T1000 (cell line): ENCODE results near the gene MAPK14.
A peak's percentile ranks its signal among the peaks of the same experiment; 100 is the strongest.
"Not testable (repeated sequence)": the region's sequence is repeated elsewhere in the genome, so short reads cannot be mapped to it uniquely, and the experiment has no call there.

Source experiments
- DNase-seq: peaks from one replicate; lab custom pipeline; 2025; ENCODE audit warnings: mixed read lengths; lab: John Stamatoyannopoulos, UW

The MAPK14 gene

DNA sequence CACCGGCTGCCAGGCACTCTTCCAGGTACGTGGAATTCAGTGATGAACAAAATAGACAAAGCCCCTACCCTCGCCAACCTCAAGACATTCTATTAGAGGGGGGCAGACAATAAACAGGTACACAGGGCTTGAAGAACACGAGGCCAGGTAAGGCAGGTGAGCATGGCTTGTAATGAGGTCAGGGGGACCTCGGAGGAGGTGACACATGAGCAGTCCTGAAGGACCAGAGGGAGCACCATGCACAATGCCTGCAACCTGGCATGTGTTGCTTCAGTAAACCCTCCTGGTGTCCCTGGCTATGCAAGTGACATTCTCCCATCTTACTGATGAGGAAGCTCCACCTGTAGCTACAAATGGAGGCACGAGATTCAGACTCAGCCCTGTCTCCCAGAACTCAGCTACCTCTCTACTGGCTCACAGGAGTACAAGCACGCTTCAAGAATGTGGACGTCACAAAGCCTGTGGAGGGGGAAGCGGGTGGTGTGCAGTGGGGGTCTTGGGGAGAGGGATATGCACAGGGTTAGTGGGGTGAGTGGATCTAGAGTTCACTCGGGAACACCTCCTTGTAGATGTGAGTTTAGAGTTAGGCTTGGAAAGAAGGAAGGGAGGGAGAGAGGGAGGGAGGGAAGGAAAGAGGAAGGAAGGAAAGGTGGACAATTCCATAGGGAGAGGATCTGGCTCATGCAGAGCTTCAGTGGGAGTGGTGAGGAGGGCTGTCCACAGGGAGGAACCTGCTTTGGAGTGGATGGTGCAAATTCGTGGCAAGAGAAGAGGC, 95.1 kb downstream of the MAPK14 start:
- DNase-seq: no peak

DNA sequence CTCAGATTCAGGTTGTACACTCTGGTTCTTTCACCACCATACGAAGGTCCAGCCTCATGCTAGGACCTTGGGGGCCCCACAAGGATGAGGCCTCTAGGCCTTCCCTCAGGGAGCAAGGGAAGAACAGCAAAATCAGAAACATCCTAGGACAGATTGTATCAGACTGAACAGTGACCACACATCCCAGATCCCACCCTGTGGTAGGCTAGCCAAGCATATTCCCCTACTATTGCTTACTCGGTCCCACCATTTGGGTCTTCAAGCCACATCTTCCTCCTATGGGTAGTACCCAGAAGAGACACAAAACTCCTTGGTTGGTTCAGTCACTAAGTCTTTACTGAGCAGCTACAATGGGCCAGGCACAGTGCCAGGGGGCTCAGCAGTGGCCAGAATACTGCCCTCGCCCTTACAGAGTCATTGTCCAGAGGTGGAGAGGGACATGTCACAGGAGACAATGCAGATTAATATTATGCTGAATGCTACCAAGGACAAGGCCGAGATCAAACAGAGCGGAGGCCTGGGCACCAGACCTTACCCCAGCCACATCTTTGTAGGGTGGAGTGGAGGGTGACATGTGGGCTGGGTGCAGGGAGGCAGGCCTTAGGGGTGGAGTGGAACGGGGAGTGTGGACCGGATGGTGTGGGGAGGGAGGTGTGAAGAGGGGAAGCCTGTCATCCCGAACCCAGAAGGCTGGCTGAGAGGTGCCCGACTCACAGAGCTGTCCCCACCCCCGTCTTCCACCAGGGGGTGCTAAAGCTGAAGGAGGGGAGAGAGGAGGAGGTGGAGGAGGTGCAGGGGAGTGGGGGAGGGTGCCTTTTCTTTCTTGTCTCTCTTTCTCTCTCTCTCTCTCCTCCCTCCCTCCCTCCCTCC, 95.9 kb downstream of the MAPK14 start:
- peak; percentile 17 for DNase-seq

- DNase-seq: not testable (repeated sequence)
Measured at GRCh38 chr6:36124346-36124745, 96.7 kb downstream of the MAPK14 start.

- no peak for DNase-seq
Measured at GRCh38 chr6:36124881-36125280, 97.3 kb downstream of the MAPK14 start.

- no peak for DNase-seq
Measured at GRCh38 chr6:36125575-36125974, 98.0 kb downstream of the MAPK14 start.

GRCh38 chr6:36126121-36126520, 98.5 kb downstream of the MAPK14 start:
- DNase-seq: no peak

GRCh38 chr6:36126553-36127458, 99.2 kb downstream of the MAPK14 start:
- no peak for DNase-seq

- no peak for DNase-seq
Measured at GRCh38 chr6:36127462-36128016, 99.9 kb downstream of the MAPK14 start.

- no peak for DNase-seq
Measured at GRCh38 chr6:36128073-36128472, 100.5 kb downstream of the MAPK14 start.

- DNase-seq: no peak
Measured at GRCh38 chr6:36128793-36129192, 101.2 kb downstream of the MAPK14 start.

GRCh38 chr6:36129334-36129733, 101.7 kb downstream of the MAPK14 start:
- DNase-seq: not testable (repeated sequence)

DNA sequence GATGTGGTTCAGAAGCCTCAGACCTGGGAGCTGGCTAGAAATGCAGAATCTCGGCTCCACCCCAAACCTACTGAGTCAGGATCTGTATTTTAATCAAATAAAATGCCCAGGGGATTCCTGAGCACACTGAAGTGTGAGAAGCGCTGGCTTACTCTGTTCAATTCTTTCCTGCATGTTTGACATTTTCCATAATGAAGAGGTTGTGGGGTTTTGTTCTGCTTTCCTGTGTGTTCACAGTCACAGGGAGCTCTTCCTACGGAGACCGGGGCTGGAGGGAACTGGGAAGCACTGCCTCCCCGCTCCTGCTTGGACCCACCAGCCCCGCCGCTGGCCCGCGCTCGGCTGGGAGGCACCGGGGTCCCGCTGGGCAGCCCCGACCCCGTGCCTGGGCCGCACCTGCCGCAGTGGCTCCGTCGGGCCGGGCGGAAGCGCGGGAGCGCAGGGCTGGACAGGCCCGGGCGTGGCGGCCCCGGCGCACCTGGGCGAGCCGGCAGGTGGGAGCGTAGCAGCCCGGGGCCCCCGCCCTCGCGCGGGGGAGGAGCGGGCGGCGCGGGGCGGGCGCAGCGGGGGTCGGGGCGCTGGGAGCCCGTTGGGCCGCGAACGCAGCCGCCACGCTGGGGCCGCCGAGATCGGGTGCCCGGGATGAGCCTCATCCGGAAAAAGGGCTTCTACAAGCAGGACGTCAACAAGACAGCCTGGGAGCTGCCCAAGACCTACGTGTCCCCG, 102.5 kb downstream of the MAPK14 start, which contains the start of gene MAPK13:
TSS of gene MAPK13 (plus strand) at position 573 of the 726 bp plus-strand sequence. CDS start at position 643, 70 bp downstream.
- no peak for DNase-seq

DNA sequence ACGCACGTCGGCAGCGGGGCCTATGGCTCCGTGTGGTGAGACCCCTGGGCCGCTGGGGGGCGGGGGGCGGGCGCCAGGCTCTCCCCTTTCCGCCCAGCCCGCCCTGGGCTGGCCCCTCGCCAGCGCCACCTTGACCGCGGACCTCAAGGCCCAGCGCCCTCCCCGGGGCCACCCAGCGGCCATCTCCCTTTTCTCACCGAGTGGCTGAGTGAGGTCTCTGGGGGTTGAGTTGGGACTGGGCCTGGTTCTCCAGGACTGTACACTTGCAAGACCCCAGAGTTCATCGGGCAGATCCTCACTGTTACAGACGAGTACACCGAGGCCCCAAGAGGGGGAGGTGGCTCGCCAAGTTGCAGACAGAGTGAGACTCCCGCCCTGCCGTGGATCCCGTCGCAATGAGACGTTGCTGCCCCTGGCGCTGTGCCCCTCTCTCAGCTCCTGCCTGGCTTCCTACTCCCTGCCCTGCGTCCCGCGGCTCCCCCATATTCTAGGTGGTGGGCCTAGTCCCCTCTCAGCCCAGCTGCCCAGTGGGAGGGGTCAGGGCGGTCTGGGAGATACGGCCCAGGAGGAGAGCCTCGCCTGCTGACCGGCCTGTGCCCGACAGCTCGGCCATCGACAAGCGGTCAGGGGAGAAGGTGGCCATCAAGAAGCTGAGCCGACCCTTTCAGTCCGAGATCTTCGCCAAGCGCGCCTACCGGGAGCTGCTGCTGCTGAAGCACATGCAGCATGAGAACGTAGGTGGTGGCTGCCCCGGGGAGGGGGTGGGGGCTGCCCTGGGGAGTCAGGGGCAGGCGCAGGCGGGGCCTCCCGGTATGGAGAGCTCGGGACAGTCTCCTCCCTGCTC, 103.3 kb downstream of the MAPK14 start:
- no peak for DNase-seq

DNA sequence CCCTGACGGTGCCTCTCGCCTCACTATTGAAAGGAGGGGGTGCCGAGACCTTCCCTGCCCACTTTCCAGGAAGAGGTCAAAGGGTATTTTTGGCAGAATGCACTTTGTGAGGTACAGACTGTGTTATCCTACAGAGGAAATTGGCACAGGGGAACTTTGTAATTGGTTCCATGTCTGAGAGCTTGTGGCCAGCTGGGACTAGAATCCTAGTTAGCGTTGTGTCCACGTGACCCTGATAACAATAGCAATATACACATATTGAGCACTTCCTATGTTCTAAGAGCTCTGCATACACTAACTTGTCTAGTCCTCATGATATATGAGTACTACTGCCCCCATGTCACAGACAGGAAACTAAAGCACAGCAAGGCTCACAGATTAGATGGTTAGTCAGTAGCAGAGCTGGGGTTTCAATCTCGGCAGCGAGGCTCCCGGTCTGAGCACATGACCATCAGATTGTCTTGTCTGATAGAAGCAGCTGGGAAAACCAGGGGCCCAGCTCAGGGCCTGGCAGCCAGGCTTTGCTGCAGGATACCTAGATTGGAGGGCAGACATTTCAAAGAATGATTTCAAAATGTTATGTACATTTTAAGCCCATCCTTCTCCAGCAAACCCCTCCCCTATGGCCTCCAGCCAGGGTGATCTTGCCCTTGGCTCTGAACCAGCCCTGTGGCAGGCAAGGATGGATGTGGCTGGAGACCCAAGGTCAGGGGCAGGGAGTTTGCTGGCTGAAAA, 104.1 kb downstream of the MAPK14 start:
- DNase-seq: no peak

DNA sequence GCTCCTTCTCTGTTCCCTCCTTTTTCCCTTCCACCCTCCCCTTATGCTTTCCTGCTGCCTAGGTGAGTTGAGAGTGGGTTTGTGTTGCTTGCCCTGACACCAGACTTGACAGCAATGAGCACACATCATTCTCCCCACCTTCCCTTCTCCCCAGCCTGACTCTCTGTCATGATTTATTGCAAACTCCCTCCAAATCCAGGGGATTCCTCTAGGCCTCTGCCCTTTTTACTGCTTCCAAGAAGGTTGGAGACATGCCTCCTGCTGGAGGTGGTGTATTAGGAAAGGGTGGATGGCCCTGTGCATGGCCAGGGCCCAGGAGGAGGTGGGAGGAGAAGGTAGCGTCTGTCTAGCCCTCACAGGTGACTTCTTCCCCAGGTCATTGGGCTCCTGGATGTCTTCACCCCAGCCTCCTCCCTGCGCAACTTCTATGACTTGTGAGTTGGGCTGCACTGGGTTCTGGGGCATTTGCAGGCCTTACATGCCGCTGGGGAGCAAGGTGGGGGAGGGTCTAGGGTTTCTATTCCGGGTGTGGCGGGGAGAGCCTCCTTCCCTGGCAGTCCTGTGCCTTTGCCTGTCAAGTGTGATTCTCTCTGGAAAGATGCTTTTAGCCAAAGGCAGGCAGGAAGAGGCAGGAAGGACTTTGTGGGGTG, 104.8 kb downstream of the MAPK14 start:
- DNase-seq: no peak

GRCh38 chr6:36133148-36133547, 105.5 kb downstream of the MAPK14 start:
- DNase-seq: no peak

DNA sequence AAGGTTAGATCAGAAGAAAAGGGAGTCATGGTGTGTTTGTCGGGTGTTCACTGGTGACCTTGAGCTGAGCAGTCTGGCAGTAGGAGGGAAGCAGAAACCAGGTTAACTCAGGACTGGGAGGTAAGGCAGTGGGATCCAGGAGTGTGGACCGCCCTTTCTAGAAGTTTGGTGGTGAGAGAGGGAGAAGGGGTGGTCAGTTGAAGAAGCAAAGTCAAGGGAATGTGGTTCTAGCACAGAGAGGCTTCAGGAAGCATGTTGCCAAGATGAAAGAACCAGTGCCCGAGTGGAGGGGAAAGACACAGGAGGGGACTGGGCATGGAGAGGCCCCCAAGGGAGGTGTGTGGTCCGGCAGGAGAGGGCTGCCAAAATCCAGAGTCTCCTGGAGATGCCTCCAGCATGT, 106.3 kb downstream of the MAPK14 start:
- no peak for DNase-seq

- DNase-seq: no peak
Measured at GRCh38 chr6:36135053-36135731, 107.6 kb downstream of the MAPK14 start.
